Duodenal mucosa (tissue), 2 donors: Measurements from ENCODE around the gene SGK2.
"Not testable (repeated sequence)": the region's sequence is repeated elsewhere in the genome, so short reads cannot be mapped to it uniquely, and the experiment has no call there.

Experiments used
- H3K27ac ChIP-seq: one replicate; pipeline ENCODE4 v1.7.0; 2013; ENCODE audit warnings: low read depth, low read length
- H3K27me3 ChIP-seq, 2 donors: one replicate each; pipeline ENCODE4 v1.7.0; 2013; ENCODE audit warnings: low read length in 2 of 2, control low read depth in 1 of 2; ENCODE audit not compliant: insufficient read depth in 2 of 2, control insufficient read depth in 1 of 2
- H3K36me3 ChIP-seq, 2 donors: one replicate each; pipeline ENCODE4 v1.7.0; 2013; ENCODE audit warnings: low read length in 2 of 2, control low read depth in 1 of 2; ENCODE audit not compliant: insufficient read depth in 2 of 2, control insufficient read depth in 1 of 2
- H3K4me1 ChIP-seq, 2 donors: one replicate each; pipeline ENCODE4 v1.7.0; 2013; ENCODE audit warnings: low read length in 2 of 2, control low read depth in 1 of 2; ENCODE audit not compliant: insufficient read depth in 2 of 2, control insufficient read depth in 1 of 2
- H3K4me3 ChIP-seq, 2 donors: one replicate each; pipeline ENCODE4 v1.7.0; 2013; ENCODE audit warnings: low read length in 2 of 2, low read depth in 1 of 2
- H3K9ac ChIP-seq, 2 donors: one replicate each; pipeline ENCODE4 v1.7.0; 2013; ENCODE audit warnings: low read length in 2 of 2, low read depth in 1 of 2
- H3K9me3 ChIP-seq, 2 donors: one replicate each; pipeline ENCODE4 v1.7.0; 2013; ENCODE audit warnings: low read length in 2 of 2, control low read depth in 1 of 2; ENCODE audit not compliant: control insufficient read depth in 1 of 2

Gene SGK2

DNA sequence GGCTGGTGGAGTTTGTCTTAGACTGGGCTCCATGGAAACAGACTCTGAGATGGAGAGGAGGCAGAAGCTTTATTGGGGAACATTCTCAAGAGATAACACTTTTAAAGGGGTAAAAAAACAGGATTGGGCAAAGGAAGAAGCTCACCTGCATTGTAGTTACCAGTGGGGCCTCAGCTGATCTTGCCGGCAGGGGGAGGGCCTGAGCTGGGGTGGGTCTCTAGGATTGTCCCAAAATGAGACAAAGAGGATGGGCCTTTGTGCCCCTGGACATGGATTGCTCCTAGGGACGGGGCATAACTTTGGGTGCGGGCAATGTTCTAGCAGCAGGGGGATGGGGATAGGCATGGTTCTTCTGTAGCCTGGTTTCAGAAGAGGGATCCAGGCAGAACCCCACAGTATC lies 12.5 kb downstream of the SGK2 start:
- no peaks in the 10 kb centered on the region for H3K27me3 ChIP-seq
- no peak overlapping the region for H3K4me3 ChIP-seq
- no peaks in the 10 kb centered on the region for H3K9me3 ChIP-seq
- H3K9ac ChIP-seq: no peak overlapping the region
- H3K27ac ChIP-seq: no peak overlapping the region
- H3K36me3 ChIP-seq: peaks cover 10 to 67% of the 10 kb centered on the region in 2 donors
- H3K4me1 ChIP-seq: peaks cover 13 to 14% of the 10 kb centered on the region in 2 donors

DNA sequence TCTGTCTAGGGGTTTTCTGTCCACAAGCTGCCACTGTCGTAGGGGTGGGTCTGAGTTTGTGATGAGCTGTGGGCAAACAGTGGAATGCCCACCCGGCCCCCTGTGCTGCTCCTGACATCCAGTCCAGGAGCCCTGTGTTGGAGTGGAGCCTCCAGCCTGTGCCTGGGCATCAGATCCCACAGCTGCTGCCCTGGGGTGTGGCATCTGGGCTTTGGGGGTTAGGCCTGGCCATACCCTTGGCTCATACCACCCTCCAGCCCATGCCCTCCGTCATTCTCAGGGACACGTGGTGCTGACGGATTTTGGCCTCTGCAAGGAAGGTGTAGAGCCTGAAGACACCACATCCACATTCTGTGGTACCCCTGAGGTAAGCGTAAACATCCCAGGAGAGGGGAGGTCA lies 12.9 kb downstream of the SGK2 start:
- Histone ChIP-seq H3K27ac (no peak overlapping the region), H3K9ac (no peak overlapping the region), H3K36me3 (peaks cover 10 to 70% of the 10 kb centered on the region in 2 donors), H3K27me3 (no peaks in the 10 kb centered on the region), H3K4me3 (no peak overlapping the region), H3K4me1 (peaks cover 13 to 14% of the 10 kb centered on the region in 2 donors), H3K9me3 (no peaks in the 10 kb centered on the region)

DNA sequence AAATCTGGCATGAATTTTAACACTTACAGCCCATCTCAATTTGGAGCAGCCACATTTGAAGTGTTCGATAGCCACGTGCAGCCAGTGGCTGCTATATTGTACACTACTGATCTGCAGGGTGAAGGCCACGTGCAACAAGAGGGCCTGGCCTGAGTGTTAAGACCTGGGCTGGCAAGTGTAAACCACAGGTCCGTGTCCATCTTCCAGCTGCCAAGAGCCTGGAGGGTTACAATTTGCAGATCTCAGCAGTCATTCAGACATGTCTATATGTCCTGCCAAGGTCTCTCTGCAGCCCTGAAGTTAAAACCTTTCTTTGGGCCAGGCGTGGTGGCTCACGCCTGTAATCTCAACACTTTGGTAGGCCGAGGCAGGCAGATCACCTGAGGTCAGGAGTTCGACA lies 14.1 kb downstream of the SGK2 start:
- Histone ChIP-seq H3K9me3 (no peaks in the 10 kb centered on the region), H3K4me1 (peaks cover 13 to 14% of the 10 kb centered on the region in 2 donors), H3K9ac (no peak overlapping the region), H3K36me3 (peaks cover 10 to 68% of the 10 kb centered on the region in 2 donors), H3K27me3 (no peaks in the 10 kb centered on the region), H3K27ac (no peak overlapping the region), H3K4me3 (no peak overlapping the region)

DNA sequence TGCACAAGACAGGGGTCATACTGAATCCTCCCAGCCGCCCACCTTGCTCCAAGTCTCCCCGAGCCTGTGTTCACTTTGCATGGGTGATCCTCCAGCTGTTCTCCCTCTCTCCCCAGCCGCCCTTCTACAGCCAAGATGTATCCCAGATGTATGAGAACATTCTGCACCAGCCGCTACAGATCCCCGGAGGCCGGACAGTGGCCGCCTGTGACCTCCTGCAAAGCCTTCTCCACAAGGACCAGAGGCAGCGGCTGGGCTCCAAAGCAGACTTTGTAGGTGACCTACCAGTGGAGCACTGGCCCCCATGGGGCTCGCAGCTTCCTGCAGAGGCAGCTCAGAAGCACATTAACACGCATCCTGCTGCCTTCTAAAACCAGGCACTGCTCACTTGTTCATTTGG lies 17.3 kb downstream of the SGK2 start:
- Histone ChIP-seq H3K4me1 (no peaks in the 10 kb centered on the region), H3K4me3 (no peak overlapping the region), H3K36me3 (peaks cover 8 to 54% of the 10 kb centered on the region in 2 donors), H3K27me3 (no peaks in the 10 kb centered on the region), H3K9ac (no peak overlapping the region), H3K27ac (no peak overlapping the region), H3K9me3 (no peaks in the 10 kb centered on the region)

DNA sequence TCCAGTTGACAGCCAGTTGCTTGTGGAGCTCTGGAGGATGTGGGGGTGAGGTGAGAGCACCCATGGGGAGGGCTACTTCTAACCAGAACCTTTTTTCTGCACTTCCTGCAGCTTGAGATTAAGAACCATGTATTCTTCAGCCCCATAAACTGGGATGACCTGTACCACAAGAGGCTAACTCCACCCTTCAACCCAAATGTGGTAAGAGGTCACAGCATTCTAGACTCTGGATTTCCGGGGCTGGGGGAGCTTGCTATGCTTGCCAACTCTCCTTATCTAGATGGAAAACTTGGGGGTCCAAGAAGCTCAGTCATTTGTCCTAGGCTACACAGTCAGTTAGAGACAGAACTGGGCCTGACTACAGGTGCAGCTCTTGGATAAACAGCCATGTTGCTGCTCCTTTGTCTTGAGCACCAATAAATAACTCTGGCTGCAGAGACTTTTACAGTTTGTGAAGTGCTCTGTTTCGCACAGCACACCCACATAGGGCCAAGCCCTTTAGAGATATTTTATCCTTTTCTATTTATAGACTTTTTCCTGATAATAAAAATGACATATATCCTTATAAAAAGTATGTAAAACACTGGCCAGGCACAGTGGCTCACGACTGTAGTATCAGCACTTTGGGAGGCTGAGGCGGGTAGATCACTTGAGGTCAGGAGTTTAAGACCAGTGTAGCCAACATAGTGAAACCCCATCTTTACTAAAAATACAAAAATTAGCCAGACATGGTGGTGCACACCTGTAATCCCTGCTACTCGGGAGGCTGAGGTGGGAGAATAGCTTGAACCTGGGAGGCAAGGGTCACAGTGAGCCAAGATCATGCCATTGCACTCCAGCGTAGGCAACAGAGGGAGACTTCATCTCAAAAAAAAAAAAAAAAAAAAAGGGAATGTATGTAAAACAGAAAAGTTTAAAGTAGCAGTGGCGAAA lies 21.3 kb downstream of the SGK2 start:
- H3K36me3 ChIP-seq: peaks cover 8 to 54% of the 10 kb centered on the region in 2 donors
- no peaks in the 10 kb centered on the region for H3K9me3 ChIP-seq
- no peak overlapping the region for H3K9ac ChIP-seq
- no peak overlapping the region for H3K4me3 ChIP-seq
- H3K27ac ChIP-seq: no peak overlapping the region
- no peaks in the 10 kb centered on the region for H3K27me3 ChIP-seq
- no peaks in the 10 kb centered on the region for H3K4me1 ChIP-seq

DNA sequence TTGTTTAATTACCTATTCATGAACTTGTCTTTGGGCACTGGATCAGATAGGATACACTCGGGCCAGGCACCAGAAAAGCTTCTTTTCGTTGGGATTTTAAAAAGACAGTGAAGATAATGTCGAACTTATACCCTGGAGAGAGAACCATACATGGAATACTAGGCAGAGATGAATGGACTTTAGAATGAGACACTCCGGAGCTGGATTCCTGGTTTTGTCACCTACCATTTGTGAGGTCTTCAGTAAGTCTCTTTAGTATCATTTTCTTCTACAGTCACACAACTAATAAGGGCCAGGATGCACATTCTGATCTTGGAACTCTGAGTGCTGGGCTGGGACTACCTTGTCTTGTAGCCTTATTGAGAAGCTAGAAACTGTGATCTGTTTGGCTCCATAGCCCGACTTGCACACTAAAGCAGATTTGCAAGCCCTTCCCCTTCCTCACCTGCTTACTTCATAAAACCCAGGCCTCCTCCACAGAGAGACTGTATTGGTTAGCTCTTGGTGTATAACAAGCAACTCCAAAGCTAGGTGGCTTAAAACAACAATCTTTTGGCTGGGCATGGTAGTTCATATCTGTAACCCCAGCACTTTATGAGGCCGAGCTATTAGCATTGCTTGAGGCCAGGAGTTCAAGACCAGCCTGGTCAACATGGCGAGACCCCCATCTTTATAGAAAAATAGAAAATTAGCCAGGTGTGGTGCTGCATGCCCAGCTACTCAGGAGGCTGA lies 24.5 kb downstream of the SGK2 start:
- H3K27ac ChIP-seq: no peak overlapping the region
- H3K36me3 ChIP-seq: peaks cover 12 to 41% of the 10 kb centered on the region in 2 donors
- no peaks in the 10 kb centered on the region for H3K9me3 ChIP-seq
- H3K4me3 ChIP-seq: no peak overlapping the region
- no peaks in the 10 kb centered on the region for H3K27me3 ChIP-seq
- H3K9ac ChIP-seq: no peak overlapping the region
- H3K4me1 ChIP-seq: no peaks in the 10 kb centered on the region

DNA sequence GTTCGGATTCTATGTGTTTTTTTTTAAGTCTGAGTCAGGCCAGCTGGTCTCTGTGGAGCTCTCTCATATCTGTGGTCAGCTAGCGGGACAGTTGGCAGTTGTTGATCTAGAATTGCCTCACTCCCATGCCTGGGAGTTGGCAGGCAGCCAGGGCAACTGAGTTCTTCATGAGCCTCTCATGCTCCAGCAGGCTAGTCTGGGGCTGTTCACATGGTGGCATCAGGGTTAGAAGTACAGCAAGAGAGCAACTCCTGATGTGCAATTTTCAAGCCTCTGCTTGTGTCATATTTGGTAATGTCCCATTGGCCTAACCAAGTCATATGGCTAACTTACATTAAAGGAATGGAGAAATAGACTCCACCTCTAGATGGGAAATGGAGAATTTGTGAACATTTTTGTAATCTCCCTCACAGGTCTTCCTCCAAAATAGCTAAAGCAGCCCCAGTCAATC lies 25.2 kb downstream of the SGK2 start:
- Histone ChIP-seq H3K4me1 (no peaks in the 10 kb centered on the region), H3K27me3 (no peaks in the 10 kb centered on the region), H3K9ac (no peak overlapping the region), H3K27ac (no peak overlapping the region), H3K36me3 (peaks cover 12 to 37% of the 10 kb centered on the region in 2 donors), H3K9me3 (no peaks in the 10 kb centered on the region), H3K4me3 (no peak overlapping the region)

DNA sequence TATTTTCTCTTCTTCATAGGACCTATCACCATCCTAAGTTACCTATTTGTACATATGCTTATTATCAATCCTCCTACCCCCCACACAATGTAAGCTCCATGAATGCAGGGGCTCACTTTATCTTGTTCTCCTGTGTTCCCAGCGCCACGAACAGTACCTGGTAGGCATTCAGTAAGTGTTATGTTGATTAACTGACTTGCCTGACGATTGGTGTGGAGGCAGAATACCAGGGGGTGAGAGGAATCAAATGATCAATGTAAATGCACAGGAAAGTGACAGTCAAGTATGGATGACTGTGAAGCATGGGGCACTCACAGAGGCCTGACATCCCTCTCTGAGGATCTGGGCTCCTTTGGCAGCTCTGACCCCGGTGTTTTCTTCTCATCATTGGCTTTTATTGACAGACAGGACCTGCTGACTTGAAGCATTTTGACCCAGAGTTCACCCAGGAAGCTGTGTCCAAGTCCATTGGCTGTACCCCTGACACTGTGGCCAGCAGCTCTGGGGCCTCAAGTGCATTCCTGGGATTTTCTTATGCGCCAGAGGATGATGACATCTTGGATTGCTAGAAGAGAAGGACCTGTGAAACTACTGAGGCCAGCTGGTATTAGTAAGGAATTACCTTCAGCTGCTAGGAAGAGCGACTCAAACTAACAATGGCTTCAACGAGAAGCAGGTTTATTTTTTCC lies 25.8 kb downstream of the SGK2 start:
- Histone ChIP-seq H3K4me3 (no peak overlapping the region), H3K9me3 (no peaks in the 10 kb centered on the region), H3K4me1 (no peaks in the 10 kb centered on the region), H3K36me3 (peaks cover 9 to 36% of the 10 kb centered on the region in 2 donors), H3K27ac (no peak overlapping the region), H3K27me3 (no peaks in the 10 kb centered on the region), H3K9ac (no peak overlapping the region)

DNA sequence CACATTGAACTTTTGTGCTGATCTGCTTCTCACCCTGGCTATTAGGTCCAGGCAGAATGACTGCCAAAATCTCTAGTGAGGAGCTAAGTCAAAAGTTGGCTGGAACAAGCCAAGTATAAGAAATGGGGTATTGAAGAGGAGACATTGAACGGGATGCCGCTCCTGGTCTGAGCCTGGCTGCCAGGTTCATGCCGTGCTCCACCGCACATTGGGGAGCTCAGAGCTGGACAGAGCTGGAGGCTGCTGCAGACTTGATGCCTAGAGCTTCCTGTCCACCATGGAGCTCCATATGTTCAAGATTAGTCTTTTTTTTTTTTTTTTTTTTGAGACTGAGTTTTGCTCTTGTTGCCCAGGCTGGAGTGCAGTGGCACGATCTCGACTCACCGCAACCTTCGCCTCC lies 27.8 kb downstream of the SGK2 start:
- Histone ChIP-seq H3K9me3 (no peaks in the 10 kb centered on the region), H3K36me3 (peaks cover 4 to 29% of the 10 kb centered on the region in 2 donors), H3K27ac (no peak overlapping the region), H3K4me3 (no peak overlapping the region), H3K27me3 (no peaks in the 10 kb centered on the region), H3K4me1 (peaks cover 4 to 10% of the 10 kb centered on the region in 2 donors), H3K9ac (no peak overlapping the region)

DNA sequence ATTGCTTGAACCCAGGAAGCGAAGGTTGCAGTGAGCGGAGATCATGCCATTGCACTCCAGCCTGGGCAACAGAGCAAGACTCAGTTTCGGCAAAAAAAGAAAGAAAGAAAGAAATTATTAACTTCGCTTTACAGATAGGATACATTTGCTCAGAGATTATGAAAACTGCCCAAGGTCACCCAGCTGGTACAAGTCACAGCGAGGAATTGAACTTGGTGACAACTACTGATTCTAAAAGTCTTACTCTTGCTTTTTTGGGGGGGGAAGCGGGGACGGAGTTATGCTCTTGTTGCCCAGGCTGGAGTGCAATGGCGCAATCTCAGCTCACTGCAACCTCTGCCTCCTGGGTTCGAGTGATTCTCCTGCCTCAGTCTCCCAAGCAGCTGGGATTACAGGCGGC lies 29.7 kb downstream of the SGK2 start:
- H3K9me3 ChIP-seq, H3K4me3 ChIP-seq, H3K27ac ChIP-seq, H3K9ac ChIP-seq, H3K27me3 ChIP-seq, H3K4me1 ChIP-seq: not testable (repeated sequence)
- peaks cover 4 to 20% of the 10 kb centered on the region in 2 donors for H3K36me3 ChIP-seq
